CD4-positive, CD25-positive, alpha-beta regulatory T cell (primary cell): Measurements from ENCODE around the gene KLHL3. TPM values are rescaled to one million over a fixed set of nuclear protein-coding genes. Genes with fewer than 3 reads are reported as not detected.

Experiments used
- ATAC-seq, 2 donors: fragments of 150-1000 bp; cut with Tn5 transposase; one replicate each; pipeline ENCODE4 v1.10.0; 2021; ENCODE audit warnings: low read depth in 2 of 2, moderate number of reproducible peaks in 2 of 2, moderate library complexity in 1 of 2
- DNase-seq, 3 donors: peaks; one replicate each; pipeline versions ENCODE4 v3.0.0 to v3.0.0-alpha.2; 2012 to 2022; ENCODE audit warnings: mixed read lengths in 1 of 3
- H3K27ac ChIP-seq: one replicate; pipeline ENCODE4 v1.7.0; 2013; ENCODE audit warnings: mild to moderate bottlenecking, low read length; ENCODE audit not compliant: insufficient read depth, poor library complexity, severe bottlenecking
- H3K27me3 ChIP-seq: one replicate; pipeline ENCODE4 v1.7.0; 2013; ENCODE audit warnings: low read length; ENCODE audit not compliant: control insufficient read depth, insufficient read depth
- H3K36me3 ChIP-seq: one replicate; pipeline ENCODE4 v1.7.0; 2013; ENCODE audit warnings: mild to moderate bottlenecking, low read length, moderate library complexity; ENCODE audit not compliant: control insufficient read depth, insufficient read depth
- H3K4me1 ChIP-seq: 2 replicates; pipeline ENCODE4 v1.7.0; 2013; ENCODE audit warnings: mild to moderate bottlenecking, low read length; ENCODE audit not compliant: insufficient read depth, control insufficient read depth, poor library complexity, severe bottlenecking
- H3K4me3 ChIP-seq: one replicate; pipeline ENCODE4 v1.7.0; 2013; ENCODE audit warnings: low read depth, mild to moderate bottlenecking, low read length, moderate library complexity
- H3K9me3 ChIP-seq, 2 experiments: 1 replicate in 1 of 2; 2 replicates in 1 of 2; pipeline ENCODE4 v1.7.0; 2013; ENCODE audit warnings: low read length in 2 of 2, mild to moderate bottlenecking in 1 of 2, moderate library complexity in 1 of 2; ENCODE audit not compliant: control insufficient read depth in 2 of 2
- H3K27ac Mint-ChIP-seq, 3 donors: one replicate each; pipeline ENCODE4 v1.8.0; 2020 to 2022; ENCODE audit warnings: mild to moderate bottlenecking in 3 of 3, mixed read lengths in 3 of 3, moderate library complexity in 2 of 3
- H3K27me3 Mint-ChIP-seq: one replicate; pipeline ENCODE4 v1.8.0; 2022; ENCODE audit warnings: mild to moderate bottlenecking, mixed read lengths
- H3K36me3 Mint-ChIP-seq: one replicate; pipeline ENCODE4 v1.8.0; 2020; ENCODE audit warnings: mixed read lengths
- H3K4me1 Mint-ChIP-seq, 4 donors: one replicate each; pipeline ENCODE4 v1.8.0; 2020 to 2022; ENCODE audit warnings: mixed read lengths in 4 of 4, mild to moderate bottlenecking in 1 of 4
- H3K4me3 Mint-ChIP-seq, 4 donors: one replicate each; pipeline ENCODE4 v1.8.0; 2020 to 2022; ENCODE audit warnings: mild to moderate bottlenecking in 4 of 4, mixed read lengths in 4 of 4, moderate library complexity in 3 of 4
- H3K9me3 Mint-ChIP-seq, 7 donors: one replicate each; pipeline ENCODE4 v1.8.0; 2020 to 2022; ENCODE audit warnings: mixed read lengths in 7 of 7, mild to moderate bottlenecking in 3 of 7, moderate library complexity in 2 of 7
- polyA plus RNA-seq, 4 donors: library from polyadenylated mRNA; unstranded; fragments of 300-500 nt; fragmentation: Illumina TruSeq; gene quantifications; one replicate each; pipeline ENCODE4 v1.2.3, GENCODE V29; 2021
- total RNA-seq: library from RNA; stranded (reverse); gene quantifications from one replicate; pipeline ENCODE4 v1.2.3, GENCODE V29; 2022

The KLHL3 gene
- total and polyA plus RNA-seq, 5 donors from 2014 or later, result 2.8 to 24.4 (median 5.7) TPM

- Mint-ChIP-seq H3K4me1 (no peaks in the 10 kb centered on the region), H3K4me3 (peak overlapping the region in 1 of 4 donors; percentile 68), H3K9me3 (no peaks in the 10 kb centered on the region), H3K36me3 (peaks cover 22% of the 10 kb centered on the region), H3K27me3 (no peaks in the 10 kb centered on the region), H3K27ac (no peak overlapping the region)
- Histone ChIP-seq H3K9me3 (no peaks in the 10 kb centered on the region), H3K4me1 (no peaks in the 10 kb centered on the region), H3K27me3 (no peaks in the 10 kb centered on the region), H3K36me3 (peaks cover 3% of the 10 kb centered on the region), H3K27ac (no peak overlapping the region), H3K4me3 (no peak overlapping the region)
- ATAC-seq (no peak), DNase-seq (no peak)
Measured at GRCh38 chr5:137630216-137630971, 105.5 kb downstream of the KLHL3 start.

GRCh38 chr5:137629646-137630045 is 106.2 kb downstream of the KLHL3 start:
- peak; percentile 55 to 82 for ATAC-seq
- Histone ChIP-seq H3K27me3 (no peaks in the 10 kb centered on the region), H3K9me3 (no peaks in the 10 kb centered on the region), H3K4me3 (no peak overlapping the region), H3K27ac (no peak overlapping the region), H3K36me3 (peaks cover 10% of the 10 kb centered on the region), H3K4me1 (no peaks in the 10 kb centered on the region)
- peaks cover 0 to 2% (median 0%) of the 10 kb centered on the region in 4 donors for H3K4me1 Mint-ChIP-seq
- H3K36me3 Mint-ChIP-seq, result peaks cover 22% of the 10 kb centered on the region
- no peaks in the 10 kb centered on the region for H3K27me3 Mint-ChIP-seq
- DNase-seq, result peak in 2 of 3 donors; percentile 59
- no peaks in the 10 kb centered on the region for H3K9me3 Mint-ChIP-seq
- no peak overlapping the region for H3K4me3 Mint-ChIP-seq
- H3K27ac Mint-ChIP-seq, result no peak overlapping the region

- no peaks in the 10 kb centered on the region for H3K27me3 ChIP-seq
- no peaks in the 10 kb centered on the region for H3K9me3 ChIP-seq
- Mint-ChIP-seq H3K9me3 (no peaks in the 10 kb centered on the region), H3K4me3 (no peak overlapping the region), H3K4me1 (peaks cover 0 to 3% (median 0%) of the 10 kb centered on the region in 4 donors), H3K27me3 (no peaks in the 10 kb centered on the region), H3K36me3 (peaks cover 31% of the 10 kb centered on the region), H3K27ac (no peak overlapping the region)
- no peak overlapping the region for H3K4me3 ChIP-seq
- ATAC-seq (no peak), DNase-seq (no peak)
- no peak overlapping the region for H3K27ac ChIP-seq
- peaks cover 15% of the 10 kb centered on the region for H3K36me3 ChIP-seq
- no peaks in the 10 kb centered on the region for H3K4me1 ChIP-seq
Measured at GRCh38 chr5:137627706-137628105, 108.2 kb downstream of the KLHL3 start.

- Histone ChIP-seq H3K27ac (no peak overlapping the region), H3K9me3 (no peaks in the 10 kb centered on the region), H3K36me3 (peaks cover 18% of the 10 kb centered on the region), H3K4me1 (no peaks in the 10 kb centered on the region), H3K27me3 (no peaks in the 10 kb centered on the region), H3K4me3 (no peak overlapping the region)
- Mint-ChIP-seq H3K36me3 (peaks cover 32% of the 10 kb centered on the region), H3K4me3 (no peak overlapping the region), H3K9me3 (no peaks in the 10 kb centered on the region), H3K4me1 (peaks cover 0 to 3% (median 0%) of the 10 kb centered on the region in 4 donors), H3K27me3 (no peaks in the 10 kb centered on the region), H3K27ac (no peak overlapping the region)
- ATAC-seq (no peak), DNase-seq (no peak)
Measured at GRCh38 chr5:137627293-137627692, 108.6 kb downstream of the KLHL3 start.

- peaks cover 35% of the 10 kb centered on the region for H3K36me3 Mint-ChIP-seq
- no peak for ATAC-seq
- DNase-seq, result no peak
- peaks cover 0 to 3% (median 0%) of the 10 kb centered on the region in 4 donors for H3K4me1 Mint-ChIP-seq
- H3K4me3 Mint-ChIP-seq, result no peak overlapping the region
- Histone ChIP-seq H3K4me1 (no peaks in the 10 kb centered on the region), H3K27ac (no peak overlapping the region), H3K9me3 (no peaks in the 10 kb centered on the region), H3K4me3 (no peak overlapping the region), H3K36me3 (peaks cover 36% of the 10 kb centered on the region), H3K27me3 (no peaks in the 10 kb centered on the region)
- no peaks in the 10 kb centered on the region for H3K27me3 Mint-ChIP-seq
- H3K27ac Mint-ChIP-seq, result peak overlapping the region in 1 of 3 donors; percentile 26
- no peaks in the 10 kb centered on the region for H3K9me3 Mint-ChIP-seq
Measured at GRCh38 chr5:137624786-137625349, 111.0 kb downstream of the KLHL3 start.

- H3K4me1 Mint-ChIP-seq, result peaks cover 0 to 3% (median 0%) of the 10 kb centered on the region in 4 donors
- Histone ChIP-seq H3K27ac (no peak overlapping the region), H3K4me1 (no peaks in the 10 kb centered on the region), H3K9me3 (no peaks in the 10 kb centered on the region), H3K27me3 (no peaks in the 10 kb centered on the region), H3K4me3 (no peak overlapping the region), H3K36me3 (peaks cover 39% of the 10 kb centered on the region)
- DNase-seq (no peak), ATAC-seq (no peak)
- H3K36me3 Mint-ChIP-seq, result peaks cover 41% of the 10 kb centered on the region
- H3K27ac Mint-ChIP-seq, result peak overlapping the region in 1 of 3 donors; percentile 27
- H3K9me3 Mint-ChIP-seq, result no peaks in the 10 kb centered on the region
- H3K27me3 Mint-ChIP-seq, result no peaks in the 10 kb centered on the region
- H3K4me3 Mint-ChIP-seq, result no peak overlapping the region
Measured at GRCh38 chr5:137622850-137623249, 113.0 kb downstream of the KLHL3 start.

GRCh38 chr5:137621861-137622823 is 113.7 kb downstream of the KLHL3 start:
- Histone ChIP-seq H3K9me3 (no peaks in the 10 kb centered on the region), H3K27me3 (no peaks in the 10 kb centered on the region), H3K4me1 (no peaks in the 10 kb centered on the region), H3K4me3 (no peak overlapping the region), H3K27ac (no peak overlapping the region), H3K36me3 (peaks cover 39% of the 10 kb centered on the region)
- Mint-ChIP-seq H3K4me3 (no peak overlapping the region), H3K9me3 (no peaks in the 10 kb centered on the region), H3K36me3 (peaks cover 37% of the 10 kb centered on the region), H3K27me3 (no peaks in the 10 kb centered on the region), H3K27ac (peak overlapping the region in 1 of 3 donors; percentile 27), H3K4me1 (peaks cover 0 to 3% (median 0%) of the 10 kb centered on the region in 4 donors)
- DNase-seq, result no peak
- no peak for ATAC-seq
